ENCODE measurements around the gene PRUNE2.
"Not testable (repeated sequence)": the region's sequence is repeated elsewhere in the genome, so short reads cannot be mapped to it uniquely, and the experiment has no call there.

PRUNE2 gene

GRCh38 chr9:76690973-76691370, 214.9 kb downstream of the PRUNE2 start:
- no peak for DNase-seq

- DNase-seq: no peak
Observed at GRCh38 chr9:76690246-76690972, 215.5 kb downstream of the PRUNE2 start.

- DNase-seq: peak; percentile 80
Observed at GRCh38 chr9:76688471-76689238, 217.3 kb downstream of the PRUNE2 start.

- no peak for DNase-seq
Observed at GRCh38 chr9:76687861-76688391, 218.0 kb downstream of the PRUNE2 start.

- DNase-seq: no peak
Observed at GRCh38 chr9:76686756-76687155, 219.2 kb downstream of the PRUNE2 start.

- no peak for DNase-seq
Observed at GRCh38 chr9:76684213-76684612, 221.7 kb downstream of the PRUNE2 start.

GRCh38 chr9:76681556-76681955, 224.4 kb downstream of the PRUNE2 start:
- no peak for DNase-seq

GRCh38 chr9:76680716-76681425, 225.0 kb downstream of the PRUNE2 start:
- DNase-seq: no peak

- no peak for DNase-seq
Observed at GRCh38 chr9:76677481-76678055, 228.3 kb downstream of the PRUNE2 start.

GRCh38 chr9:76676857-76677256, 229.1 kb downstream of the PRUNE2 start:
- DNase-seq: no peak

GRCh38 chr9:76667521-76667957, 238.4 kb downstream of the PRUNE2 start:
- no peak for DNase-seq

- DNase-seq: not testable (repeated sequence)
Observed at GRCh38 chr9:76665966-76666365, 239.9 kb downstream of the PRUNE2 start.

- no peak for DNase-seq
Observed at GRCh38 chr9:76665458-76665857, 240.5 kb downstream of the PRUNE2 start.

- DNase-seq: no peak
Observed at GRCh38 chr9:76664120-76664519, 241.8 kb downstream of the PRUNE2 start.

GRCh38 chr9:76662476-76663281, 243.2 kb downstream of the PRUNE2 start:
- no peak for DNase-seq

- no peak for DNase-seq
Observed at GRCh38 chr9:76658510-76659231, 247.2 kb downstream of the PRUNE2 start.

- no peak for DNase-seq
Observed at GRCh38 chr9:76657265-76657664, 248.6 kb downstream of the PRUNE2 start.

- no peak for DNase-seq
Observed at GRCh38 chr9:76655971-76656370, 249.9 kb downstream of the PRUNE2 start.

- DNase-seq: no peak
Observed at GRCh38 chr9:76655121-76655541, 250.8 kb downstream of the PRUNE2 start.

- DNase-seq: no peak
Observed at GRCh38 chr9:76654575-76654974, 251.3 kb downstream of the PRUNE2 start.

GRCh38 chr9:76654051-76654461, 251.9 kb downstream of the PRUNE2 start:
- no peak for DNase-seq
